AG09309 (cell line): Measurements from ENCODE around the gene LRP11.
"Not testable (repeated sequence)": the region's sequence is repeated elsewhere in the genome, so short reads cannot be mapped to it uniquely, and the experiment has no call there.

Experiments
- DNase-seq: peaks from one replicate; pipeline ENCODE4 v3.0.0-alpha.2; 2010; ENCODE audit warnings: low read depth
- H3K4me3 ChIP-seq: 2 replicates; pipeline ENCODE4 v1.5.1; 2011; ENCODE audit warnings: mild to moderate bottlenecking, low read depth, low read length, moderate library complexity; ENCODE audit not compliant: control insufficient read depth
- TF ChIP-seq, protein P1 (sequence below): IDR thresholded peaks from 2 replicates; pipeline ENCODE4 v1.5.1; 2011; ENCODE audit warnings: mild to moderate bottlenecking, low read depth, low read length, inconsistent platforms; ENCODE audit not compliant: insufficient read depth, control insufficient read depth; ENCODE audit errors: missing control alignments

Gene LRP11

DNA sequence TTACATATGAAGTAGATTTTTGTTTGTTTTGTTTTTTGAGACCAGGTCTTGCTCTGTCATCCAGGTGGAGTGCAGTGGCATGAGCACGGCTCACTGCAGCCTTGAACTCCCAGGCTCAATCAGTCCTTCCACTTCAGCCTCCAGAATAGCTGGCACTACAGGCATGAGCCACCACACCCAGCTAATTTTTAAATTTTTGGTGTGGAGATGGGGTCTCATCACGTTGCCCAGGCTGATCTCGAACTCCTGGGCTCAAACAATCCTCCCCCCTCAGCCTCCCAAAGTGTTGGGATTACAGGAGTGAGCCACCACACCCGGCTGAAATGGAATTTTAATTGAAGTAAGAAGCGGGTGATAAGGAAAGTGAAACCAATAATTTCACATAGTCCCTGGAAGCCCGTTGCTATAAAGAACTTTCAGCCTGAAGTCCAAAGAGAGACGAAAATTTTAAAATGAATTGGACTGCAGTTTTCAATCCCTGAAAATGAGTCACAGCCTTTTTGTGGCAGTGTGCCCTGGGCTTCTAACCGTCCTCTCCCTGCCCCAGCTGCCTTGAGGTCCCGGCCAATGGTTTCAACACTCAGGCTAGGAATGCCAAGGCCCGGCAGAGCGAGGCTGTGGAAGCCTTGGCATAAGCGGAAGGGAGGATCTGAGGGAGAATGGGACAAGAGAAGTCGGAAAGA lies 33.0 kb upstream of the LRP11 start:
- peak; percentile 87 for DNase-seq
- TF ChIP-seq, protein P1, sequence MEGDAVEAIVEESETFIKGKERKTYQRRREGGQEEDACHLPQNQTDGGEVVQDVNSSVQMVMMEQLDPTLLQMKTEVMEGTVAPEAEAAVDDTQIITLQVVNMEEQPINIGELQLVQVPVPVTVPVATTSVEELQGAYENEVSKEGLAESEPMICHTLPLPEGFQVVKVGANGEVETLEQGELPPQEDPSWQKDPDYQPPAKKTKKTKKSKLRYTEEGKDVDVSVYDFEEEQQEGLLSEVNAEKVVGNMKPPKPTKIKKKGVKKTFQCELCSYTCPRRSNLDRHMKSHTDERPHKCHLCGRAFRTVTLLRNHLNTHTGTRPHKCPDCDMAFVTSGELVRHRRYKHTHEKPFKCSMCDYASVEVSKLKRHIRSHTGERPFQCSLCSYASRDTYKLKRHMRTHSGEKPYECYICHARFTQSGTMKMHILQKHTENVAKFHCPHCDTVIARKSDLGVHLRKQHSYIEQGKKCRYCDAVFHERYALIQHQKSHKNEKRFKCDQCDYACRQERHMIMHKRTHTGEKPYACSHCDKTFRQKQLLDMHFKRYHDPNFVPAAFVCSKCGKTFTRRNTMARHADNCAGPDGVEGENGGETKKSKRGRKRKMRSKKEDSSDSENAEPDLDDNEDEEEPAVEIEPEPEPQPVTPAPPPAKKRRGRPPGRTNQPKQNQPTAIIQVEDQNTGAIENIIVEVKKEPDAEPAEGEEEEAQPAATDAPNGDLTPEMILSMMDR: no peak

DNA sequence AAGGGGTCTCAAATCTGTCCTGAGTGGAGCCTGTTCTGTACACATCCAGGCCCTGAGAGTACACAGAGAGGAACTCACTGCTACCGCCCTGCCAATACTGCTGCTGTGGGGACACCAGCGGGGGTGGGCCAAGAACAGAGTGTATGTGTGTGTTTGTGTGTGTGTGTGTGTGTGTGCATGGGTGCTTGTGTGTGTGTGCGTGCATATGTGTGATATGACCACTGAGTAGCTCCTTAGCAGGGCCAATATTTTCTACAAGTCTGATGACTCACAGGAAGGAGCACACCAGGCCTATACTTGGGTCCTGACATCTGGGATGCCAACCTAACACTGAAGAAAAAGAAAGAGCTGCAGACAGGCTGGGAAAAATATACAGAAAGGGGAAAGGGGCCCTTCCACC lies 32.3 kb upstream of the LRP11 start:
- peak overlapping the region; percentile 43; the same call in 1 of the 2 replicates for H3K4me3 ChIP-seq
- DNase-seq: no peak
- TF ChIP-seq, protein P1: no peak

More for the DNA sequence above, 33.0 kb upstream of the LRP11 start:
- H3K4me3 ChIP-seq: peak overlapping the region; percentile 43

DNA sequence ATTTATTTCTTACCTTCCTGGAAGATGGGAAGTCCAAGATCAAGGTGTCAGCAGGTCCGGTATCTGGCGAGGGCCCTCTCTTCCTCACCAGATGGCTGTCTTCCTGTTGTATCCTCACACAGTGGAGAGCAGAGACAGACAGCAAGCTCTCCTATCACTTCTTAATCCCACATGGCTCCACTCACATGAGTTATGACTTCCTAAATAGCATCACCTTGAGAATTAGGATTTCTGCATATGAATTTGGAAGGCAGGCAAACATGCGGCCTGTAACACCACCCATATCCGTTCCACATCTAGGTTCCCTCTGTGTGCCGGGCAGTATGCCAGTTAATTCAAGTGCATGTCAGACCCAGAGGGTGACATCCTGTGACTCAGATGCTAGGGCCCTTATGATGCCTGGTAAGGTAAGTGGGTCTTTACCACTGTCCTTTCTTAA lies 31.7 kb upstream of the LRP11 start:
- TF ChIP-seq, protein P1: no peak
- no peak overlapping the region for H3K4me3 ChIP-seq
- DNase-seq: no peak

DNA sequence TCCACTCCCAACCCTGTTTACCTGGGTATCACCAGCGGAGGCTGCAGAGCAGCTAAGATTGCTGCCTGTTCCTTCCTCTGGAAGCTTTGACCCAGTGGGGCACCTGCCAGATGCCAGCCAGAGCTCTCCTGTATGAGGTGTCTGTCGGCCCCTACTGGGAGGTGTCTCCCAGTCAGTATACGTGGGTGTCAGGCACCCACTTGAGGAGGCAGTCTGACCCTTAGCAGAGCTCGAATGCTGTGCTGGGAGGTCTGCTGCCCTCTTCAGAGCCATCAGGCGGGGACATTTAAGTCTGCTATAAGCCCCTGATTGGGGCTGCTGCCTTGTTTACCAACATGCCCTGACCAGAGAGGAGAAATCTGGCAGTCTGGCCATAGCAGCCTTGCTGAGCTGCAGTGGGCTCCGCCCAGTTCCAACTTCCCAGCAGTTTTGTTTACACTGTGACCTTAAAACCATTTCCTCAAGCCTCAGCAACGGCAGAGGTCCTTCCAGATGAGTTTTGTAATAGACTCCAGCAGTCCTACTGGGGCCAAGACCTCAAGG lies 31.0 kb upstream of the LRP11 start:
- DNase-seq: peak; percentile 50
- H3K4me3 ChIP-seq: no peak overlapping the region
- TF ChIP-seq, protein P1: peak; percentile 11

DNA sequence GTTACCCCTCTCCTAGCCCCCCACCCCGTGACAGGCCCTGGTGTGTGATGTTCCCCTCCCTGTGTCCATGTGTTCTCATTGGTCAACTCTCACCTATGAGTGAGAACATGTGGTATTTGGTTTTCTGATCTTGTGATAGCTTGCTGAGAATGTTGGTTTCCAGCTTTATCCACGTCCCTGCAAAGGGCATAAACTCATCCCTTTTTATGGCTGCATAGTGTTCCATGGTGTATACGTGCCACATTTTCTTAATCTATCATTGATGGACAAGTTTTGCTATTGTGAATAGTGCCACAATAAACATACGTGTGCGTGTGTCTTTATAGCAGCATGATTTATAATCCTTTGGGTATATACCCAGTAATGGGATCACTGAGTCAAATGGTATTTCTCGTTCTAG lies 27.7 kb upstream of the LRP11 start:
- not testable (repeated sequence) for H3K4me3 ChIP-seq, DNase-seq

DNA sequence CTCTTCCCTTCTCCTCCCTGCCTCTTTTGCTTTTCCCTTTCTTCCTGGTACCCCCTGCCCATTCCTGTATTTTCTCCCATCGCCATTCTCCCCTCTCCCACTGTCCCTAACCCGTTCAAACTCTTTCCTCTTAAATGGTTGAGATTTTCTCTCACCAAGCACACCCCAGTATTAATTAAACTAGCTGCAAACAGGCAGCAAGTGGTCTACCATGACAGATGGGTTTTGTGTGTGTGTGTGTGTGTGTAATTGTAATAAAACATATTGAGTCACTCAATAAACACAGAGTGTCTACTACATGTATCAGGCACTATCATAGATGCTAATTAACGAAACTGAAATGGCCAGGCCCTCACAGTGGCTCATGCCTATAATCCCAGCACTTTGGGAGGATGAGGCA lies 27.1 kb upstream of the LRP11 start:
- no peak overlapping the region for H3K4me3 ChIP-seq
- TF ChIP-seq, protein P1: no peak
- DNase-seq: no peak

DNA sequence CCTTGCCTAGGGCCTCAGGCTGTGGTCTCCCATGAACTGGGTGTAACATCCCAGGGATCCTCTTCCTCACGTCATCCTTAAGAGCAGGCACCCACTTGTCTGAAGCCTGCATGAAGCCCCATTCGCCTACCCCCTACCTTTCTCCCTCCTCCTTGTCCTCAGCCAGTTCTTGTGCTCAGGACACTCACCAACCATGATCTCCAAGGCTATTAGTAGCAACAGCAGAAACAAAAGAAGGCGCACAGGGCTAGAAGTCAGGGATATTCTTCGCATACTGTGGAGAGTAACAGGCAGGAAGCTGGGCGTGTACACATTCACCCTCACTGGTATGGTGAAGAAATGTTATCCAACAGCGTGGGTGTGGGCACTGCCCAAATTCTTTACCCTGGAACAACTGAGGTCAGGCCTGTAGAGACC lies 26.5 kb upstream of the LRP11 start:
- TF ChIP-seq, protein P1: no peak
- no peak overlapping the region for H3K4me3 ChIP-seq
- DNase-seq: no peak
